ENCODE data around the gene CALCOCO1. TPM values are rescaled to one million over a fixed set of nuclear protein-coding genes. Genes with fewer than 3 reads are reported as not detected.

CALCOCO1 gene
- total and polyA plus RNA-seq, 8 donors: 74.8 to 186 (median 134) TPM

- H3K27me3 ChIP-seq: peaks cover 21 to 77% of the 10 kb centered on the region in 2 donors
- H3K4me3 ChIP-seq: no peak overlapping the region
- H3K9me3 ChIP-seq: no peaks in the 10 kb centered on the region
- no peak overlapping the region for H3K27ac ChIP-seq
- TF ChIP-seq CTCF (IDR thresholded peaks at IDR 0.05): no peak
- no peak for ATAC-seq
- H3K4me1 ChIP-seq: peaks cover 17 to 28% of the 10 kb centered on the region in 2 donors
- no peaks in the 10 kb centered on the region for H3K36me3 ChIP-seq
- intact Hi-C loops (cut with DNase I): no loop called here
- DNase-seq: no peak
Measured at GRCh38 chr12:53755893-53756292, 28.6 kb upstream of the CALCOCO1 start.

GRCh38 chr12:53755451-53755891 is 28.2 kb upstream of the CALCOCO1 start:
- ATAC-seq (no peak), DNase-seq (no peak)
- Histone ChIP-seq H3K9me3 (no peaks in the 10 kb centered on the region), H3K27ac (no peak overlapping the region), H3K27me3 (peaks cover 25 to 77% of the 10 kb centered on the region in 2 donors), H3K4me3 (no peak overlapping the region), H3K4me1 (peaks cover 17 to 32% of the 10 kb centered on the region in 2 donors), H3K36me3 (no peaks in the 10 kb centered on the region)
- no peak for TF ChIP-seq CTCF (IDR thresholded peaks at IDR 0.05)
- intact Hi-C loops (cut with DNase I): no loop called here

- peak; percentile 9 for ATAC-seq
- peaks cover 27 to 77% of the 10 kb centered on the region in 2 donors for H3K27me3 ChIP-seq
- DNase-seq: peak in 1 of 4 donors; percentile 40
- no peaks in the 10 kb centered on the region for H3K36me3 ChIP-seq
- H3K4me1 ChIP-seq: peaks cover 17 to 32% of the 10 kb centered on the region in 2 donors
- no peak for TF ChIP-seq CTCF (IDR thresholded peaks at IDR 0.05)
- intact Hi-C loops (cut with DNase I): no loop called here
- no peak overlapping the region for H3K4me3 ChIP-seq
- no peaks in the 10 kb centered on the region for H3K9me3 ChIP-seq
- no peak overlapping the region for H3K27ac ChIP-seq
Measured at GRCh38 chr12:53754633-53755264, 27.5 kb upstream of the CALCOCO1 start.

- DNase-seq: no peak
- H3K4me3 ChIP-seq: no peak overlapping the region
- no peak overlapping the region for H3K27ac ChIP-seq
- intact Hi-C loops (cut with DNase I): no loop called here
- peaks cover 17 to 32% of the 10 kb centered on the region in 2 donors for H3K4me1 ChIP-seq
- no peaks in the 10 kb centered on the region for H3K36me3 ChIP-seq
- TF ChIP-seq CTCF (IDR thresholded peaks at IDR 0.05): no peak
- H3K9me3 ChIP-seq: no peaks in the 10 kb centered on the region
- peaks cover 28 to 77% of the 10 kb centered on the region in 2 donors for H3K27me3 ChIP-seq
- no peak for ATAC-seq
Measured at GRCh38 chr12:53754188-53754585, 26.9 kb upstream of the CALCOCO1 start.

GRCh38 chr12:53752621-53753020 is 25.4 kb upstream of the CALCOCO1 start:
- DNase-seq (no peak), ATAC-seq (no peak)
- no peak overlapping the region for H3K4me3 ChIP-seq
- H3K36me3 ChIP-seq: no peaks in the 10 kb centered on the region
- peaks cover 35 to 77% of the 10 kb centered on the region in 2 donors for H3K27me3 ChIP-seq
- H3K9me3 ChIP-seq: no peaks in the 10 kb centered on the region
- intact Hi-C loops (cut with DNase I): no loop called here
- no peak overlapping the region for H3K27ac ChIP-seq
- H3K4me1 ChIP-seq: peaks cover 17 to 31% of the 10 kb centered on the region in 2 donors
- TF ChIP-seq CTCF (IDR thresholded peaks at IDR 0.05): no peak

Data from left lung (tissue), 10 donors.